ENCODE results near the gene PCGF6.

DNA sequence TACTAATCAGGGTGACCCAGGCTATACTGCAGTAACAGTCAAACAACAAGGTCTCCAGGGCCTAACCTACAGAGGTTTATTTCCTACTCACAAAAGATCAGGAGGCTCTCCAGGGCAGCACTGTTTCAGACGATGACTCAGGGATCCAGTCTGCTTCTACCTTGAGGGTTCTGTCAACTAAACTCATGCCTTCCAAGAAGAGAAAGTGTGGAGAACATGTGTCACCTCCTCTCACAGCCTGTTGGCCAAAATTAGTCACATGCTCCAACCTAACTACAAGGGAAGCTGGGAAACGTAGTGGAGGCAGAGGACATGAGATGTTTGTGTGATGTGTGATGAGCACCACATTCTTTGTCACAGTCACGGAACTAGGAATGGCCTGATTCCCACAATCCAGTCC lies 88.7 kb downstream of the PCGF6 start:
- TF ChIP-seq, protein P1, sequence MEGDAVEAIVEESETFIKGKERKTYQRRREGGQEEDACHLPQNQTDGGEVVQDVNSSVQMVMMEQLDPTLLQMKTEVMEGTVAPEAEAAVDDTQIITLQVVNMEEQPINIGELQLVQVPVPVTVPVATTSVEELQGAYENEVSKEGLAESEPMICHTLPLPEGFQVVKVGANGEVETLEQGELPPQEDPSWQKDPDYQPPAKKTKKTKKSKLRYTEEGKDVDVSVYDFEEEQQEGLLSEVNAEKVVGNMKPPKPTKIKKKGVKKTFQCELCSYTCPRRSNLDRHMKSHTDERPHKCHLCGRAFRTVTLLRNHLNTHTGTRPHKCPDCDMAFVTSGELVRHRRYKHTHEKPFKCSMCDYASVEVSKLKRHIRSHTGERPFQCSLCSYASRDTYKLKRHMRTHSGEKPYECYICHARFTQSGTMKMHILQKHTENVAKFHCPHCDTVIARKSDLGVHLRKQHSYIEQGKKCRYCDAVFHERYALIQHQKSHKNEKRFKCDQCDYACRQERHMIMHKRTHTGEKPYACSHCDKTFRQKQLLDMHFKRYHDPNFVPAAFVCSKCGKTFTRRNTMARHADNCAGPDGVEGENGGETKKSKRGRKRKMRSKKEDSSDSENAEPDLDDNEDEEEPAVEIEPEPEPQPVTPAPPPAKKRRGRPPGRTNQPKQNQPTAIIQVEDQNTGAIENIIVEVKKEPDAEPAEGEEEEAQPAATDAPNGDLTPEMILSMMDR (IDR thresholded peaks at IDR 0.05), result no peak
- TF ChIP-seq POLR2A (IDR thresholded peaks at IDR 0.05), result no peak
